SKM-1 treated with dmso at 0.1 percent for 144 hours (cell line): ENCODE measurements around the gene AP4E1.
"Not testable (repeated sequence)": the region's sequence is repeated elsewhere in the genome, so short reads cannot be mapped to it uniquely, and the experiment has no call there.

Experiments used
- DNase-seq: peaks from one replicate; lab custom pipeline; 2025; ENCODE audit not compliant: unreplicated experiment; lab: John Stamatoyannopoulos, UW

Gene AP4E1

GRCh38 chr15:50908209-50909009 lies at the start of gene AP4E1:
TSS of gene AP4E1 (plus strand) at chr15:50908683. CDS start at chr15:50908779, 96 bp downstream.
- DNase-seq = peak; percentile 87

GRCh38 chr15:50860824-50861223 lies 47.7 kb upstream of the AP4E1 start:
- no peak for DNase-seq

- no peak for DNase-seq
These were observed 45.9 kb upstream of the AP4E1 start for GRCh38 chr15:50862553-50862952.

DNA sequence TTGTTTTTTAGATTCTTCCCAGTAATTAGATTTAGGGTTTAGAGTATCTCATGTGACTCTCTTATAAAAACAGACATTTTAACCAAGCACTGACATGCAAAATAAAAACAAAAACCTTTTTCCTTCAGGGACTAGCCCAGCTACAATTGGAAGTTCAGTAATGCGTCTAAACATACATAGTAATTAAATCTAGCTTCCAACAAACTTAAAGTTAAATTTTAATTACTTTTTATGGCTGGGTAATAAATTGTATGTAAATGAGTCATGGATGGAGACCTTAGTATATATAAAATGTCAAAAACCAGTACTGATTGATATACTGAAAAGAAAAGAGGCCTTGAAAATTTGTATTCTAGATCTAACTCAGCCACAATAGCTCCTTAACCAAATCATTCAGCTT lies 43.6 kb upstream of the AP4E1 start:
- no peak for DNase-seq

- DNase-seq = no peak
These were observed 42.7 kb upstream of the AP4E1 start for GRCh38 chr15:50865515-50866353.

DNA sequence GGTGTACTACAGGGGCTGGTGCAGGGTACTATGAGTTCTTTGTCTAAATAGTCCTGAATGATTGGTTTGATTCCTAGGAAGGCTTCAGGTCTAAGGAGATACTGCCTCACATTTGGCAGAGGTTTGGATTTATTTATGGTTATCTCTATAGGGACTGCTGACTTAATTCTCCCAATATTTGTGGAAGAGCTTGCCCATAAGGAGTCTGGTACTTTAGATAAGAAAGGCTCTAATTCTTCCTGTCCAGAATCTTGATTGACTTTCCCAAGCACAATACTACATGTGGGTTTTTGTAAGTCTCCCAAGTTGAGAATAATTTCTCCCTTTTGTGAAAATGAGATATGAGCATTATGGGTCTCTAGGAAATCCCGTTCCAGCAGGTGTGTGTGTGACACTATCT lies 36.7 kb upstream of the AP4E1 start:
- no peak for DNase-seq

DNA sequence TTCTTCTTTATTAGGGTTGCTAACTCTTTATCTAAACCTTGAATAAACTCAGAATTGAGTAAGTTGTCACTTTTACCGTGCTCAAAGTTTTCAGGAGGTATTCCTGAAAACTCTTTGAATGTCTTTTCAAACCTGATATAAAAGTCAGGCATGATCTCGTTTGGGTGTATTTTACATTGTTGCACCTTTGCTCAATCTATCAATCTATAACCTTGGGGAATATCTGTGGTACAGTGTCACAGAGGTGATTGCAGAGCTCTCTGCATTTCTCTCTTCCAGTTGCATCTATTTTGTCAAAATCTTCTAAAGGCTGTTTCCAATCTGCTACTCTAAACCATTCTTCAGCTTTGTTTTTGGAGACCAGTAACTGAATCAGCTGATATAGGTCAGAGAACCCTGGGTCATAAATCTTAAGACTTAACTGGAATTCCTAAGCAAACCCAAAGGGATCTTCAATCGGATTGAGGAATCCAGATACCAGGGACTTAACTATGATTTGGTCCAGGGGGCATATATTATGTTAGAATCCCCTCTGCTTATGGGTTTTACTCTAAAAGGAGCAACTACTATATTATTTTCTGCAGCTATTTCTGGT lies 35.6 kb upstream of the AP4E1 start:
- no peak for DNase-seq

- DNase-seq = peak; percentile 82
These were observed 34.5 kb upstream of the AP4E1 start for GRCh38 chr15:50873935-50874361.

DNA sequence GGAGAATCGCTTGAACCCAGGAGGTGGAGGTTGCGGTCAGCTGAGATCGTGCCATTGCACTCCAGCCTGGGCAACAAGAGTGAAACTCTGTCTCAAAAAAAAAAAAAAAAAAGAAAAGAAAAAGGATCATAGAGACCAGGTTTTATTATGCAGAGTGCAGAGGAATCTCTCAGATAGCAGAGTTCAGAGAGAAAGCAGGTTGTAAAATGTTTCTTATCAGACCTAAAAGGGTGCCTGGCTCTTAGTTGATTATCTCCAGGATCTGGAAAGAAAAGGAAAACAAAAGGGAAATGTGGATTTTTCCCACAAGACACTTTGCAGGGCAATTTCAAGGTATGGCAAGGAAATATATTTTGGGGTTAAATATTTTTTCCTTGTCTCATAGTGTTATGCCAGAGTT lies 33.2 kb upstream of the AP4E1 start:
- DNase-seq = not testable (repeated sequence)

DNA sequence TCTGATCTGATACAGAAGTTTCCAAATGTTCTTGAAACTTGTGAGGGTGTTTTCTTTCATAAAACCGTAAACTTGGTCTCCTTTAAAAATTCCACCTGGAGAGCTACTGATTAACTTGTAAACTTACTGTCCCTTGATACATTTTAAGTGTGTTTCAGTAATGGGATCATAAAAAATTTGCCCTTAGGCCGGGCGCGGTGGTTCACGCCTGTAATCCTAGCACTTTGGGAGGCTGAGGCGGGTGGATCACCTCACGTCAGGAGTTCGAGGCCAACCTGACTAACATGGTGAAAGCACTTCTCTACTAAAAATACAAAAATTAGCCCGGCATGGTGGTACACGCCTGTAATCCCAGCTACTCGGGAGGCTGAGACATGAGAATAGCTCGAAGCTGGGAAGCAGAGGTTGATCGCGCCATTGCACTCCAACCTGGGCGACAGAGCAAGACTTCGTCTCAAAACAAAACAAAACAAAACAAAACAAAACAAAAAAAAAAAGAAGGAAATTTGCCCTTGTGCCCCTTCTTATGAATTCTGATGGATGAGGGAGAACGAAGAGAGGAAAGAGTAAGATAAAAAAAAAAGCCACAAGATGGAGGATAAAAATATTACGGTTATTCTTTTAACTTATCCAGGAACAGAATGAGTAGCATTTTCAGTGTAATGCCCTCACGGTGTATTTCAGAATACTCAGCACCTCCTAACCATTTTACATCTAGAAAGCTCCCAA lies 32.1 kb upstream of the AP4E1 start:
- DNase-seq = no peak

DNA sequence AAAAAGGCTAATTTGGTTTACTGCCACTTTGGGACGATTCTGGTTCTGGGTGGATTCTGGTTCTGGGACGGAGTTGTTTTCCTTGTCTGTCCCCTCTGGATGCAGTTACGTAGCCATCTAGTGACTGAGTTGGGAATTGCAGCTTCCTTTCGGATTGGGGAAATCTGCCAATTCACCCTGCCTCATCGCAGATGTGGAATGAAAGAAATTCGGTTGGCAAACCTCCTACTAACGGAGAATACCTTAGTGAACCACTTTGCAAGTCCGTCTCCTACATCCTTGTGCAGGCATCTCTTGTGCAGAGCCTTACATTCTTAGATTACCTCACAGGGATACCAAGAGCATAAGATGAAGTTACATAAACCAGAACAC lies 31.5 kb upstream of the AP4E1 start:
- peak; percentile 54 for DNase-seq

DNA sequence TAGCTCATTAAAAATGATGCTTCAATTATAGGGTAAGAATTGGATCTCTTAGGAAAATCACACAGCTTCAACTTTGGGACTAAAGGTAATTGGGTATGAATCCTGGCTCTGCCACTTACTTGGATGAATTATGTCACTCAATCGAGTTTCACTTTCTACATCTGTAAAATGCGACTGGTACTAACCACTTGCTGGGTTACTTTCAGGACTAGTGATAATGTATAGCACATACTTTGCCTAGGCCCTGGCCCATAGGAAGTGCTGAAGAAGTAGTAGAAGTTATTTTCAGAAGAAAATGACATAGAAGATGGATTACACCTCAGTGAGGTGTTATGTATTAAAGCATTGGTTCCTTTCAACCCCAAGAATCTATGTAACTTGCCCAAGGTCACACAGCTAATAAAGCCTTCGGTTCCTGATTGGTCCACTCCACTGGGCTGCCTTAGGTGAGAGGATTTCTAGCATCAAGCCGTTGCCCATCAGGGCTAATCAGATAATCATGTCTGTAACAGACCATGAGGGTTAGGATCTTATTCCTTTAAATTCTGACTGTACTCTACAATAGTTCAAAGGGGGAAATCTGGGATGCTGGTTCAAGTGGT lies 29.4 kb upstream of the AP4E1 start:
- DNase-seq = no peak

DNA sequence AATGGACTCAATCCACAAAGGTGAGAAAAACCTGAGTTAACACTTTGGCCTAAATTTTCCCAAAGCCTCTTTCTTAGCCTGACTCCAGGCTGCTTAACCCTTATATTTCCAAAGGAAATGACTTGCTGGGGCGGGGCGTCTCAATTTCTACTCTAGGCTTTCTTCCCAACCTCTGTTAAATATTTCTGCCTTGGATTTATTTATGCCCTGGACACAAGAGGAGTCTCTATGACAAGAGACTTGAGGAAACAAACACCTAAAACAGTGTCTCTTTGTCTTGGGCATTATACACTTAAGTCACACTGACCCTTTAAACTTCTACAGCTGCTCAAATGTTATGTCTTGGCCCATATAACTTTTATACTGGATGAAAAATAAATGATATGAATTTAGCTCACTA lies 28.3 kb upstream of the AP4E1 start:
- no peak for DNase-seq

DNA sequence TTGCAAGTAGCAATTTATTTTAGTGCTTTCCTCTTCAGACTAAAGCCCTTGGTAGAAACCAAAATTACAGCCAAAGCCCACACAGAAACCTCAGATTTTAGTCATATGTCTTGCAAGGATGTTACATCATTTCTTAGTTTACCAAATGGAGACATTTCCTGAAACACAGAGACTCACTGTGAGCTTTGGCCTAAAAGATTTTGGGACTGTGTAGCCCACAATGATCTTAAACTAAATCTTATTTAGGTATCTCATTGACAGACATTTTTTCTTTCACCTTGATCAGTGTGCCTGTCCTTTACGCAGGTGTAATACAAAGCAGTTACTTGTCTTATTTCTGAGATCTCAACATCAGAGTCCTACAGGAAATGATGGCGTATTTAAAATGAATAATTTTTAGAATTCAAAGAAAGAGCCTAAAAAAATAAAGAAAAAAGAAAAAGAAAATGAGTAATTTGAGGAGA lies 27.8 kb upstream of the AP4E1 start:
- DNase-seq = peak; percentile 46

DNA sequence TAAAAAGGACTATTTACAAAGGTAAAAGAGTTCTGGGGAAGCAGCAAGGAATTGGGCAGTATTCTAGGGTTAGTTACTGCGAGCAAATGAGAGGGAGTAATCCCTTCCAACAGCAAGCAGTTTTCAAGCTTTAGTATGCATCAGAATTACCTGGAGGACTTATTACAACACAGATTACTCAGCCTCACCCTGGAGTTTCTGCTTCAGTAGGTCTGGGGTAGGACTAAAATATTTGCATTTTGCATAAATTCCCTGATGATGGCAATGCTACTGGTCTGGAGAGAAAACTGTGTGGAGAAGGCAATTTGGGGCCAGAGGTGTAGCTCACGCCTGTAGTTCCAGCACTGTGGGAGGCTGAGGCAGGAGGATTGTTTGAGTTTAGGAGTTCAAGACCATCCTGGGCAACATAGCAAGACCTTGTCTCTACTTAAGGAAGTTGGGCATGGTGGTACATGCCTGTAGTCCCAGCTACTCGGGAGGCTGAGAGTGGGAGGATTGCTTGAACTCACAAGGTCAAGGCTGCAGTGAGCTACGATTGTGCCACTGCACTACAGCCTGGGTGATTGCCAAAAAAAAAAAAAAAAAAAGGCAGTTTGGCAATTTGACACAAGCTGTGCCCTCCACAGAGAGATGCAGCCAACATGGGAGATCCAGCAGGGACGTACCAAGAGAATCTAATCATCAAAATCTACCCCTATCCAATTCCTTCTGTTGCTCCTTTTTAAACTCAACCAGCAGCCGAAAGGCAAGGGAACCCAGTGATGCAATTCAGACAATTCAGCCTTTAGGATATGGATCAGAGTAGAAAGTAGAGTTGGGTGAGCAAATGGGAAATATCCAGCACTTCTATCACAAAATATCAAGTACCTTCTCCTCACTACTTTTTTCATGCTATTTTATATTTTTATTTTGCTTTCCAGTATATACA lies 27.1 kb upstream of the AP4E1 start:
- DNase-seq = peak; percentile 41

GRCh38 chr15:50883903-50884302 lies 24.6 kb upstream of the AP4E1 start:
- peak; percentile 74 for DNase-seq

DNA sequence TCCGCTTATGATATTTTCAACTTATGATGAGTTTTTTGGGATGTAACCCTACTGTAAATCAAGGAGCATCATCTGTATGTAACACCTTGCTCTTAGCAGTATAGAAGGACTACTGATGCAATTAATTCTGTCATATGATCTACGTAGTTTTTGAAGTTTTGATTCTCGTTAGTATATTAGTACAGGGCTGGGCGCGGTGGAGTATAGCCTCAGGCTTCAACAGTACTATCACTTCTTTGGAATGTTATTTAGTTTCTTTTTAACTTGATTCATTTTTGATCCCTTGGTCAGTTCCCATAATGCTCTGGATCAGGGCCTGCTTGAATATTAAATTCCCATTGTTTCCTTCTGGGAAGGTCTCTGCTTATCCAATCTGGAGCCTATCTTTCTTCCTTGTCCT lies 23.9 kb upstream of the AP4E1 start:
- no peak for DNase-seq

DNA sequence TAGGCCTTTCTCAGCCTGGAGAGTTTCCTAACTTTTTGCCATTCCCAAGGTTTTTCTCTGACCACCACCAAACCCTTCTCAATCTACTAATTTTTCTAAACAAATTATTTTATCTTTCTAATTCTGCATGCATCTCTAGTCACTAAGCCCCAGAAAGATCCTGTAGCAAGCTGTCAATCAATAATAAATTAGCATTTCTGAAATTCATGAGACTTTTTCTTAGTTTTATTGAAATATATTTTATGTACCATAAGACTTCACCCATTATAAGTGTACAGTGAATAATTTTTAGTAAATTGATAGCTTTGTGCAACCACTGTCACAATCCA lies 22.4 kb upstream of the AP4E1 start:
- DNase-seq = no peak

GRCh38 chr15:50886611-50887345 lies 21.7 kb upstream of the AP4E1 start:
- no peak for DNase-seq
